ENCODE results near the gene TMEM201.
A peak's percentile ranks its signal among the peaks of the same experiment; 100 is the strongest.

Gene TMEM201

GRCh38 chr1:9577423-9577822 lies 11.3 kb upstream of the TMEM201 start:
- 85% methylated on average over 5 of the region's 5 CpGs for WGBS, 2 experiments
- H3K4me3 ChIP-seq (ENCODE audit: insufficient read depth, low read depth, low read length) = no peak overlapping the region
- no peak overlapping the region for H3K27ac ChIP-seq (ENCODE audit: insufficient read depth, low read depth, low read length, poor library complexity, severe bottlenecking)
- H3K27me3 ChIP-seq (ENCODE audit: control insufficient read depth, insufficient read depth, low read length, poor library complexity, severe bottlenecking) = no peaks in the 10 kb centered on the region
- H3K9me3 ChIP-seq (ENCODE audit: control insufficient read depth, low read length) = no peaks in the 10 kb centered on the region
- H3K36me3 ChIP-seq (ENCODE audit: control insufficient read depth, insufficient read depth, low read length) = peaks cover 12% of the 10 kb centered on the region
- H3K4me1 ChIP-seq (ENCODE audit: control insufficient read depth, insufficient read depth, low read length) = no peaks in the 10 kb centered on the region

- no peaks in the 10 kb centered on the region for H3K9me3 ChIP-seq (ENCODE audit: control insufficient read depth, low read length)
- peaks cover 10% of the 10 kb centered on the region for H3K36me3 ChIP-seq (ENCODE audit: control insufficient read depth, insufficient read depth, low read length)
- no peak overlapping the region for H3K27ac ChIP-seq (ENCODE audit: insufficient read depth, low read depth, low read length, poor library complexity, severe bottlenecking)
- WGBS, 2 experiments = 91% methylated on average over 2 of the region's 2 CpGs
- no peaks in the 10 kb centered on the region for H3K27me3 ChIP-seq (ENCODE audit: control insufficient read depth, insufficient read depth, low read length, poor library complexity, severe bottlenecking)
- H3K4me3 ChIP-seq (ENCODE audit: insufficient read depth, low read depth, low read length) = no peak overlapping the region
- no peaks in the 10 kb centered on the region for H3K4me1 ChIP-seq (ENCODE audit: control insufficient read depth, insufficient read depth, low read length)
These were observed 7.8 kb upstream of the TMEM201 start for GRCh38 chr1:9580942-9581341.

- H3K27me3 ChIP-seq (ENCODE audit: control insufficient read depth, insufficient read depth, low read length, poor library complexity, severe bottlenecking) = no peaks in the 10 kb centered on the region
- H3K27ac ChIP-seq (ENCODE audit: insufficient read depth, low read depth, low read length, poor library complexity, severe bottlenecking) = no peak overlapping the region
- 94% methylated on average over 3 of the region's 3 CpGs for WGBS, 2 experiments
- H3K36me3 ChIP-seq (ENCODE audit: control insufficient read depth, insufficient read depth, low read length) = no peaks in the 10 kb centered on the region
- H3K4me1 ChIP-seq (ENCODE audit: control insufficient read depth, insufficient read depth, low read length) = peaks cover 13% of the 10 kb centered on the region
- H3K9me3 ChIP-seq (ENCODE audit: control insufficient read depth, low read length) = no peaks in the 10 kb centered on the region
- H3K4me3 ChIP-seq (ENCODE audit: insufficient read depth, low read depth, low read length) = no peak overlapping the region
These were observed 2.5 kb upstream of the TMEM201 start for GRCh38 chr1:9586147-9586766.

GRCh38 chr1:9589144-9589718 lies 520 bp downstream of the TMEM201 start:
- Histone ChIP-seq H3K36me3 (ENCODE audit: control insufficient read depth, insufficient read depth, low read length) (no peaks in the 10 kb centered on the region), H3K4me1 (ENCODE audit: control insufficient read depth, insufficient read depth, low read length) (peaks cover 38% of the 10 kb centered on the region), H3K4me3 (ENCODE audit: insufficient read depth, low read depth, low read length) (peak overlapping the region; percentile 76), H3K27me3 (ENCODE audit: control insufficient read depth, insufficient read depth, low read length, poor library complexity, severe bottlenecking) (no peaks in the 10 kb centered on the region), H3K9me3 (ENCODE audit: control insufficient read depth, low read length) (no peaks in the 10 kb centered on the region), H3K27ac (ENCODE audit: insufficient read depth, low read depth, low read length, poor library complexity, severe bottlenecking) (no peak overlapping the region)
- WGBS, 2 experiments = 1% methylated on average over 63 of the region's 63 CpGs

GRCh38 chr1:9589719-9590157 lies 1.0 kb downstream of the TMEM201 start:
- H3K27me3 ChIP-seq (ENCODE audit: control insufficient read depth, insufficient read depth, low read length, poor library complexity, severe bottlenecking) = no peaks in the 10 kb centered on the region

GRCh38 chr1:9590201-9590600 lies 1.5 kb downstream of the TMEM201 start:
- Histone ChIP-seq H3K4me3 (ENCODE audit: insufficient read depth, low read depth, low read length) (peak overlapping the region; percentile 76), H3K9me3 (ENCODE audit: control insufficient read depth, low read length) (no peaks in the 10 kb centered on the region), H3K36me3 (ENCODE audit: control insufficient read depth, insufficient read depth, low read length) (no peaks in the 10 kb centered on the region), H3K27ac (ENCODE audit: insufficient read depth, low read depth, low read length, poor library complexity, severe bottlenecking) (no peak overlapping the region), H3K27me3 (ENCODE audit: control insufficient read depth, insufficient read depth, low read length, poor library complexity, severe bottlenecking) (no peaks in the 10 kb centered on the region), H3K4me1 (ENCODE audit: control insufficient read depth, insufficient read depth, low read length) (peaks cover 46% of the 10 kb centered on the region)
- 84 to 85% methylated on average over 7 of the region's 7 CpGs for WGBS, 2 experiments

More at GRCh38 chr1:9589719-9590157, 1.0 kb downstream of the TMEM201 start:
- peaks cover 43% of the 10 kb centered on the region for H3K4me1 ChIP-seq (ENCODE audit: control insufficient read depth, insufficient read depth, low read length)
- H3K27ac ChIP-seq (ENCODE audit: insufficient read depth, low read depth, low read length, poor library complexity, severe bottlenecking) = no peak overlapping the region
- 34 to 36% methylated on average over 6 of the region's 6 CpGs for WGBS, 2 experiments
- no peaks in the 10 kb centered on the region for H3K36me3 ChIP-seq (ENCODE audit: control insufficient read depth, insufficient read depth, low read length)
- H3K4me3 ChIP-seq (ENCODE audit: insufficient read depth, low read depth, low read length) = peak overlapping the region; percentile 76
- H3K9me3 ChIP-seq (ENCODE audit: control insufficient read depth, low read length) = no peaks in the 10 kb centered on the region

GRCh38 chr1:9590945-9591668 lies 2.4 kb downstream of the TMEM201 start:
- WGBS, 2 experiments = 84 to 88% methylated on average over 19 of the region's 19 CpGs
- no peak overlapping the region for H3K4me3 ChIP-seq (ENCODE audit: insufficient read depth, low read depth, low read length)

GRCh38 chr1:9591669-9592509 lies 3.2 kb downstream of the TMEM201 start:
- 71 to 72% methylated on average over 22 of the region's 22 CpGs for WGBS, 2 experiments
- Histone ChIP-seq H3K4me1 (ENCODE audit: control insufficient read depth, insufficient read depth, low read length) (peaks cover 46% of the 10 kb centered on the region), H3K4me3 (ENCODE audit: insufficient read depth, low read depth, low read length) (no peak overlapping the region), H3K36me3 (ENCODE audit: control insufficient read depth, insufficient read depth, low read length) (peaks cover 2% of the 10 kb centered on the region), H3K9me3 (ENCODE audit: control insufficient read depth, low read length) (no peaks in the 10 kb centered on the region), H3K27ac (ENCODE audit: insufficient read depth, low read depth, low read length, poor library complexity, severe bottlenecking) (no peak overlapping the region), H3K27me3 (ENCODE audit: control insufficient read depth, insufficient read depth, low read length, poor library complexity, severe bottlenecking) (no peaks in the 10 kb centered on the region)

More at GRCh38 chr1:9590945-9591668, 2.4 kb downstream of the TMEM201 start:
- Histone ChIP-seq H3K27ac (ENCODE audit: insufficient read depth, low read depth, low read length, poor library complexity, severe bottlenecking) (no peak overlapping the region), H3K36me3 (ENCODE audit: control insufficient read depth, insufficient read depth, low read length) (no peaks in the 10 kb centered on the region), H3K27me3 (ENCODE audit: control insufficient read depth, insufficient read depth, low read length, poor library complexity, severe bottlenecking) (no peaks in the 10 kb centered on the region), H3K9me3 (ENCODE audit: control insufficient read depth, low read length) (no peaks in the 10 kb centered on the region), H3K4me1 (ENCODE audit: control insufficient read depth, insufficient read depth, low read length) (peaks cover 46% of the 10 kb centered on the region)

- Histone ChIP-seq H3K4me1 (ENCODE audit: control insufficient read depth, insufficient read depth, low read length) (peaks cover 46% of the 10 kb centered on the region), H3K36me3 (ENCODE audit: control insufficient read depth, insufficient read depth, low read length) (peaks cover 4% of the 10 kb centered on the region), H3K4me3 (ENCODE audit: insufficient read depth, low read depth, low read length) (no peak overlapping the region), H3K27me3 (ENCODE audit: control insufficient read depth, insufficient read depth, low read length, poor library complexity, severe bottlenecking) (no peaks in the 10 kb centered on the region), H3K27ac (ENCODE audit: insufficient read depth, low read depth, low read length, poor library complexity, severe bottlenecking) (peak overlapping the region; percentile 52), H3K9me3 (ENCODE audit: control insufficient read depth, low read length) (no peaks in the 10 kb centered on the region)
- 75 to 78% methylated on average over 16 of the region's 16 CpGs for WGBS, 2 experiments
These were observed 3.9 kb downstream of the TMEM201 start for GRCh38 chr1:9592510-9593075.
